Astrocyte (in vitro differentiated cells and primary cell): Measurements from ENCODE around the gene RIPPLY2. TPM values are rescaled to one million over a fixed set of nuclear protein-coding genes. Genes with fewer than 3 reads are reported as not detected.

Source experiments
- DNase-seq: peaks from one replicate; pipeline ENCODE4 v3.0.0-alpha.2; 2010; ENCODE audit warnings: low read depth
- FAIRE-seq: peaks from 2 replicates; lab custom pipeline; 2011; peaks lifted over from hg19 to GRCh38; lab: Jason Lieb, UNC
- H2AFZ ChIP-seq: 2 replicates; pipeline ENCODE4 v1.6.0; 2012; ENCODE audit warnings: low read depth, low read length, inconsistent platforms
- H3K27ac ChIP-seq: 2 replicates; pipeline ENCODE4 v1.5.1; 2011; ENCODE audit warnings: low read depth, low read length, inconsistent platforms
- H3K27me3 ChIP-seq: 2 replicates; pipeline ENCODE4 v1.6.0; 2011; ENCODE audit warnings: low read length, inconsistent platforms; ENCODE audit not compliant: insufficient read depth
- H3K36me3 ChIP-seq: 2 replicates; pipeline ENCODE4 v1.5.1; 2011; ENCODE audit warnings: low read length, inconsistent platforms; ENCODE audit not compliant: insufficient read depth
- H3K4me1 ChIP-seq: 2 replicates; pipeline ENCODE4 v1.5.1; 2011; ENCODE audit warnings: low read length, inconsistent platforms; ENCODE audit not compliant: insufficient read depth
- H3K4me2 ChIP-seq: 2 replicates; pipeline ENCODE4 v1.6.0; 2012; ENCODE audit warnings: low read length, inconsistent platforms
- H3K4me3 ChIP-seq: 2 replicates; pipeline ENCODE4 v1.5.1; 2011; ENCODE audit warnings: low read depth, mild to moderate bottlenecking, low read length, inconsistent platforms; ENCODE audit not compliant: insufficient read depth
- H3K79me2 ChIP-seq: 2 replicates; pipeline ENCODE4 v1.6.0; 2012; ENCODE audit warnings: mild to moderate bottlenecking, low read length, inconsistent platforms; ENCODE audit not compliant: insufficient read depth
- H3K9ac ChIP-seq: 2 replicates; pipeline ENCODE4 v1.6.0; 2012; ENCODE audit warnings: mild to moderate bottlenecking, low read length, inconsistent platforms
- H3K9me3 ChIP-seq: 2 replicates; pipeline ENCODE4 v1.5.1; 2012; ENCODE audit warnings: low read depth, mild to moderate bottlenecking, low read length, inconsistent platforms; ENCODE audit not compliant: insufficient read depth
- H4K20me1 ChIP-seq: 2 replicates; pipeline ENCODE4 v1.6.0; 2012; ENCODE audit warnings: low read length, inconsistent platforms; ENCODE audit not compliant: insufficient read depth
- H3K27ac Mint-ChIP-seq: one replicate; pipeline ENCODE4 v1.8.0; 2021; ENCODE audit warnings: mild to moderate bottlenecking, mixed read lengths; ENCODE audit not compliant: unreplicated experiment
- H3K27me3 Mint-ChIP-seq: one replicate; pipeline ENCODE4 v1.8.0; 2021; ENCODE audit warnings: low read depth, mixed read lengths; ENCODE audit not compliant: unreplicated experiment
- H3K36me3 Mint-ChIP-seq: one replicate; pipeline ENCODE4 v1.8.0; 2021; ENCODE audit warnings: low read depth, mixed read lengths; ENCODE audit not compliant: unreplicated experiment
- H3K4me1 Mint-ChIP-seq: one replicate; pipeline ENCODE4 v1.8.0; 2021; ENCODE audit warnings: low read depth, mixed read lengths; ENCODE audit not compliant: unreplicated experiment
- H3K4me3 Mint-ChIP-seq: one replicate; pipeline ENCODE4 v1.8.0; 2021; ENCODE audit warnings: mild to moderate bottlenecking, moderate library complexity, mixed read lengths; ENCODE audit not compliant: unreplicated experiment
- H3K9me3 Mint-ChIP-seq: one replicate; pipeline ENCODE4 v1.8.0; 2021; ENCODE audit warnings: mild to moderate bottlenecking, mixed read lengths; ENCODE audit not compliant: unreplicated experiment
- CTCF ChIP-seq: IDR thresholded peaks from 2 replicates; pipeline ENCODE4 v1.5.1; 2011; ENCODE audit warnings: low read depth, mild to moderate bottlenecking, inconsistent platforms, low read length, moderate library complexity; ENCODE audit not compliant: insufficient read depth
- EZH2 ChIP-seq: IDR thresholded peaks from 2 replicates; pipeline ENCODE4 v1.6.1; 2012; ENCODE audit warnings: mild to moderate bottlenecking, low read length, inconsistent platforms; ENCODE audit not compliant: insufficient read depth
- total RNA-seq: library from RNA; stranded (reverse); gene quantifications from 2 replicates; pipeline ENCODE4 v1.2.1, GENCODE V29; 2021

The RIPPLY2 gene
- total RNA-seq, 1 donor from 2014 or later: not detected

GRCh38 chr6:83872386-83873118 lies 19.4 kb downstream of the RIPPLY2 start:
- no peak for TF ChIP-seq EZH2
- no peak for TF ChIP-seq CTCF
- H3K36me3 ChIP-seq: no peaks in the 10 kb centered on the region
- H3K27me3 Mint-ChIP-seq: no peaks in the 10 kb centered on the region
- H3K9me3 Mint-ChIP-seq: no peaks in the 10 kb centered on the region
- no peak overlapping the region for H3K9ac ChIP-seq
- no peaks in the 10 kb centered on the region for H3K27me3 ChIP-seq
- FAIRE-seq: no peak
- no peak for DNase-seq
- no peak overlapping the region for H3K27ac ChIP-seq
- no peak overlapping the region for H3K4me3 ChIP-seq
- H3K9me3 ChIP-seq: no peaks in the 10 kb centered on the region
- H3K4me1 ChIP-seq: peaks cover 9% of the 10 kb centered on the region
- no peak overlapping the region for H3K4me2 ChIP-seq
- no peaks in the 10 kb centered on the region for H4K20me1 ChIP-seq
- H3K36me3 Mint-ChIP-seq: peaks cover 2% of the 10 kb centered on the region
- peaks cover 7% of the 10 kb centered on the region for H3K4me1 Mint-ChIP-seq
- H3K79me2 ChIP-seq: peaks cover 3% of the 10 kb centered on the region
- H3K27ac Mint-ChIP-seq: no peak overlapping the region
- no peak overlapping the region for H2AFZ ChIP-seq
- no peak overlapping the region for H3K4me3 Mint-ChIP-seq

GRCh38 chr6:83873869-83874268 lies 20.7 kb downstream of the RIPPLY2 start:
- peaks cover 3% of the 10 kb centered on the region for H3K4me1 Mint-ChIP-seq
- H3K27me3 ChIP-seq: no peaks in the 10 kb centered on the region

More at GRCh38 chr6:83873869-83874268, 20.7 kb downstream of the RIPPLY2 start:
- Histone ChIP-seq H3K4me1 (no peaks in the 10 kb centered on the region), H3K4me3 (no peak overlapping the region), H3K4me2 (no peak overlapping the region), H3K9me3 (no peaks in the 10 kb centered on the region), H3K9ac (no peak overlapping the region), H2AFZ (no peak overlapping the region), H3K79me2 (peaks cover 3% of the 10 kb centered on the region), H3K36me3 (no peaks in the 10 kb centered on the region), H3K27ac (no peak overlapping the region), H4K20me1 (peaks cover 3% of the 10 kb centered on the region)
- Mint-ChIP-seq H3K9me3 (no peaks in the 10 kb centered on the region), H3K4me3 (no peak overlapping the region), H3K27me3 (no peaks in the 10 kb centered on the region), H3K27ac (no peak overlapping the region), H3K36me3 (peaks cover 2% of the 10 kb centered on the region)
- TF ChIP-seq CTCF (no peak), EZH2 (no peak)
- DNase-seq: no peak
- no peak for FAIRE-seq
